ENCODE data around the gene KRTAP4-9.

- no peak for TF ChIP-seq POLR2A (IDR thresholded peaks at IDR 0.05)
- TF ChIP-seq CTCF (IDR thresholded peaks at IDR 0.05) = no peak
- TF ChIP-seq POLR2AphosphoS5 (IDR thresholded peaks at IDR 0.05) = no peak
These were observed 7.1 kb upstream of the KRTAP4-9 start, which contains the start of gene KRTAP4-8 for GRCh38 chr17:41098042-41098441.
